OCI-LY1 (cell line): ENCODE results near the gene OPN1MW2.
"Not testable (repeated sequence)": the region's sequence is repeated elsewhere in the genome, so short reads cannot be mapped to it uniquely, and the experiment has no call there.

Experiments used
- H2AFZ ChIP-seq: fragments of 200-600 bp; sonication (generic), shearing (Covaris generic); 2 replicates; pipeline ENCODE4 v1.6.0; 2014; ENCODE audit warnings: antibody characterized with exemption, mild to moderate bottlenecking, low read length
- H3F3A ChIP-seq: fragments of 200-600 bp; sonication (generic), shearing (Covaris generic); 2 replicates; pipeline ENCODE4 v1.6.0; 2014; ENCODE audit warnings: mild to moderate bottlenecking, antibody characterized with exemption, low read length, moderate library complexity; ENCODE audit not compliant: insufficient read depth
- H3K27ac ChIP-seq: fragments of 200-600 bp; sonication (generic); 2 replicates; pipeline ENCODE4 v1.5.1; 2014; ENCODE audit warnings: low read length, mixed run types, mild to moderate bottlenecking, low read depth; ENCODE audit not compliant: poor library complexity, severe bottlenecking
- H3K27me3 ChIP-seq: fragments of 200-600 bp; sonication (generic); 2 replicates; pipeline ENCODE4 v1.6.0; 2014; ENCODE audit warnings: antibody characterized with exemption, mild to moderate bottlenecking, low read length, moderate library complexity; ENCODE audit not compliant: insufficient read depth
- H3K36me3 ChIP-seq: fragments of 200-600 bp; sonication (generic); 2 replicates; pipeline ENCODE4 v1.6.1; 2014; ENCODE audit warnings: mild to moderate bottlenecking, antibody characterized with exemption, low read length, moderate library complexity, mixed read lengths; ENCODE audit not compliant: insufficient read depth
- H3K4me1 ChIP-seq: fragments of 200-600 bp; sonication (generic); 2 replicates; pipeline ENCODE4 v1.5.1; 2014; ENCODE audit warnings: mild to moderate bottlenecking, low read length, moderate library complexity; ENCODE audit not compliant: insufficient read depth, severe bottlenecking
- H3K4me2 ChIP-seq: fragments of 200-600 bp; sonication (generic), shearing (Covaris generic); 2 replicates; pipeline ENCODE4 v1.6.1; 2014; ENCODE audit warnings: low read length
- H3K4me3 ChIP-seq: fragments of 200-600 bp; sonication (generic); 2 replicates; pipeline ENCODE4 v1.5.1; 2014; ENCODE audit warnings: low read length, low read depth, mild to moderate bottlenecking, mixed read lengths; ENCODE audit not compliant: poor library complexity, severe bottlenecking
- H3K79me2 ChIP-seq: fragments of 200-600 bp; shearing (Covaris generic); 2 replicates; pipeline ENCODE4 v1.6.1; 2016; ENCODE audit warnings: mixed run types, low read length, mixed read lengths; ENCODE audit not compliant: insufficient read depth
- H3K9ac ChIP-seq: fragments of 200-600 bp; sonication (generic), shearing (Covaris generic); 2 replicates; pipeline ENCODE4 v1.6.1; 2014; ENCODE audit warnings: mild to moderate bottlenecking, low read length, mixed read lengths
- H3K9me2 ChIP-seq: fragments of 200-600 bp; sonication (generic), shearing (Covaris generic); 2 replicates; pipeline ENCODE4 v1.6.1; 2014; ENCODE audit warnings: low read depth, mild to moderate bottlenecking, low read length, mixed read lengths
- H3K9me3 ChIP-seq: fragments of 200-600 bp; shearing (Covaris generic); 2 replicates; pipeline ENCODE4 v1.6.1; 2014; ENCODE audit warnings: low read length, mixed read lengths
- H4K20me1 ChIP-seq: fragments of 200-600 bp; sonication (generic), shearing (Covaris generic); 2 replicates; pipeline ENCODE4 v1.6.0; 2016; ENCODE audit warnings: mild to moderate bottlenecking, low read length; ENCODE audit not compliant: insufficient read depth

OPN1MW2 gene

GRCh38 chrX:154219456-154219855, at the start of gene OPN1MW2:
TSS of gene OPN1MW2 (plus strand) at chrX:154219756. CDS start at chrX:154219816, 60 bp downstream.
- H3K9ac ChIP-seq: not testable (repeated sequence)

GRCh38 chrX:154172535-154172943, 47.0 kb upstream of the OPN1MW2 start:
- H3K79me2 ChIP-seq, H3K27me3 ChIP-seq, H4K20me1 ChIP-seq, H3K27ac ChIP-seq, H3K4me3 ChIP-seq, H3K4me1 ChIP-seq, H3K9me2 ChIP-seq, H2AFZ ChIP-seq, H3K4me2 ChIP-seq, H3F3A ChIP-seq, H3K9ac ChIP-seq, H3K9me3 ChIP-seq, H3K36me3 ChIP-seq: not testable (repeated sequence)

More at GRCh38 chrX:154219456-154219855, at the start of gene OPN1MW2:
- not testable (repeated sequence) for H3K36me3 ChIP-seq, H3K9me3 ChIP-seq, H3K4me1 ChIP-seq, H3K27ac ChIP-seq, H2AFZ ChIP-seq, H4K20me1 ChIP-seq, H3K4me3 ChIP-seq, H3K27me3 ChIP-seq, H3F3A ChIP-seq, H3K9me2 ChIP-seq, H3K79me2 ChIP-seq, H3K4me2 ChIP-seq

DNA sequence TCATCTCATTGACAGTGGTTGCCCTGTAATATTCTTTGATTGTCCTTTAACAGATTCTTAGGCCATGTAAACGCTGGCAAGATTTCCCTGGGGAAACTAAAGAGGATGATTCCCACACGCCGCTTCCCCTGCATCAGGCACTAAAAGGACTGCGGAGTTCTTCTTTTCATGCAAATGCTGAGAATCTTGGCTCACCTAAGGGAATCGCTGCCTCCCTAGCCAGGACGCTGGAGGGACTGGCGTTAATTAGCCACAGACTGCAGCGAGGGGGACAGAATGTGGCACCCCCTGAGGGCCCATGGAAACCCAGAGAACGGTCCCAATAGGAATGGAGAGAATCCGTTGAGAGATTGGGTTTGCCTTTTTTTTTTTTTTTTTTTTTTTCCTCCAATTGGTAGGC, 45.2 kb upstream of the OPN1MW2 start:
- not testable (repeated sequence) for H3K36me3 ChIP-seq, H4K20me1 ChIP-seq, H3K9ac ChIP-seq, H3K9me3 ChIP-seq, H3K4me3 ChIP-seq, H3K27ac ChIP-seq, H3K79me2 ChIP-seq, H3K4me2 ChIP-seq, H2AFZ ChIP-seq, H3K9me2 ChIP-seq, H3K4me1 ChIP-seq, H3K27me3 ChIP-seq, H3F3A ChIP-seq

- H2AFZ ChIP-seq, H3K27ac ChIP-seq, H3K27me3 ChIP-seq, H3K36me3 ChIP-seq, H3F3A ChIP-seq, H3K79me2 ChIP-seq, H3K9ac ChIP-seq, H4K20me1 ChIP-seq, H3K4me2 ChIP-seq, H3K4me3 ChIP-seq, H3K4me1 ChIP-seq, H3K9me2 ChIP-seq, H3K9me3 ChIP-seq: not testable (repeated sequence)
Observed at GRCh38 chrX:154182296-154182695, 37.3 kb upstream of the OPN1MW2 start, which contains the start of gene OPN1MW. TSS of gene OPN1MW (plus strand) at chrX:154182596. CDS start at chrX:154182678, 82 bp downstream.

GRCh38 chrX:154183794-154184193, 35.8 kb upstream of the OPN1MW2 start:
- H2AFZ ChIP-seq, H3K27ac ChIP-seq, H3K9me2 ChIP-seq, H3K79me2 ChIP-seq, H3K4me3 ChIP-seq, H4K20me1 ChIP-seq, H3K27me3 ChIP-seq, H3F3A ChIP-seq, H3K36me3 ChIP-seq, H3K9ac ChIP-seq, H3K9me3 ChIP-seq, H3K4me2 ChIP-seq, H3K4me1 ChIP-seq: not testable (repeated sequence)

DNA sequence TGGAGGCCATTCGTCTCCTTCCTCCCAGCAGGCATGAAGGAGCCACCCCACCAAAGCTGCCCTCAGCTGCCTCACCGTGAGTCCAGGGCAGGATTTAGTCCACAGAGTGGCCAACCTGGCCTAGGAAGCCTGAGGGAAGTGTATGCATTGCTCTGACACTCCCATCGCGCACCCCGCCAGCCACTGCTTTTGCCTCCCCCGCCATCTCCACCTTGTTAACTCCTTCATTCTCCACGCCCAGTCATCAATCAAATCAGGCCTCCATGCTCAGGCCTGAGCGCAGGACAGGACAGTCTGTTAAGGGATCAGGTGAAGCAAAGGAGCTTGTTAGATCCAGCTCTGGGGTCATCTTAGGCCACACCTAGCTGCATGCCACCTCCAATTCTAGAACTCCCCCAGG, 26.7 kb upstream of the OPN1MW2 start:
- H4K20me1 ChIP-seq, H3K27ac ChIP-seq, H3K9ac ChIP-seq, H3K79me2 ChIP-seq, H3K4me3 ChIP-seq, H3F3A ChIP-seq, H3K36me3 ChIP-seq, H3K27me3 ChIP-seq, H2AFZ ChIP-seq, H3K9me3 ChIP-seq, H3K4me1 ChIP-seq, H3K9me2 ChIP-seq, H3K4me2 ChIP-seq: not testable (repeated sequence)

DNA sequence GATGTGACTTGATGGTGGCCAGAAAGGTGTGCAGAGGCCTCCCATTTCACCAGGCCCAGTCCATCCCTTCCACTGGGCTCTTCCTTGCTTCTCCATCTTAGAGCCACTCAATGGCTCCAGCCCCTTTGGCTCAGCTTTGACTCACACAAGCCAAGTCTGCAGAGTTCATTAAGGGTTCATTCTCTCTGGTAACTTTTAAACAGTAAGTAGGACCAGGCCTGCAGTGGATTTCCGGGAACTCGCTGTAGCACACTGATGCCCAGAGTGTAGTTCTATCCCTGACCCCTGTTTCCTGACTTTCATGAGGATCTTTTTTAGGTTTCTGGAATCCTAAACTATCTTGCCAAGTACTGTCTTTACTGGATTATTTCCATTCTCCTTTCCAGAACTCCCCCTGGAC, 25.2 kb upstream of the OPN1MW2 start:
- H3K4me2 ChIP-seq, H3K9me2 ChIP-seq, H3K4me1 ChIP-seq, H3K27me3 ChIP-seq, H3F3A ChIP-seq, H3K36me3 ChIP-seq, H3K4me3 ChIP-seq, H3K9me3 ChIP-seq, H3K27ac ChIP-seq, H3K9ac ChIP-seq, H2AFZ ChIP-seq, H3K79me2 ChIP-seq, H4K20me1 ChIP-seq: not testable (repeated sequence)

DNA sequence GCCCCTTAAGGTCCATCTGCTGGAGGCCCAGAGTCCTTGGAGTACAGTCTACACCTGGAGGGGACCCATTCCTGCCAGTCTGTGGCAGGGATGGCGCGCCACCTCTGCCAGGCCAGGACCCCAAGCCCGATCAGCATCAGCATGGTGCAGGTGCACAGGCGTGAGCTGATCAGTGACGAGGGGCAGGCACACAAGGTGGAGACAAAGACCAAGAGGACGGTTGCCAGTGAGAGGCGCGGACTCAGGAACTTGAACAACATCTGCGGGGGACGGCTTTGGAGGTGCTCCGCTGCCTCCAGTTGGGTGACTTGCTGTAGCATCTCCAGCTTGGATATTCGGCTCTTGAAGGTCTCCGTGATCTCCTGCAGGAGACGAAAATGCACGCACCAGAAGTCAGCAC, 23.1 kb upstream of the OPN1MW2 start:
- not testable (repeated sequence) for H2AFZ ChIP-seq, H3K9ac ChIP-seq, H3K9me2 ChIP-seq, H3K79me2 ChIP-seq, H3K4me3 ChIP-seq, H3K36me3 ChIP-seq, H3F3A ChIP-seq, H3K9me3 ChIP-seq, H3K27me3 ChIP-seq, H3K4me2 ChIP-seq, H4K20me1 ChIP-seq, H3K4me1 ChIP-seq, H3K27ac ChIP-seq
